Mammary epithelial cell (primary cell): Measurements from ENCODE around the gene AGPAT1.

Experiments
- EZH2 ChIP-seq: IDR thresholded peaks from 2 replicates; pipeline ENCODE4 v1.6.1; 2012; ENCODE audit warnings: low read length, inconsistent platforms, borderline replicate concordance
- TF ChIP-seq, protein P1 (sequence below), 2 donors: IDR thresholded peaks in 1 of 2; conservative IDR thresholded peaks in 1 of 2; 2 replicates each; pipeline ENCODE4 v1.5.1; 2011 to 2012; ENCODE audit warnings: inconsistent platforms in 2 of 2, low read length in 2 of 2, mild to moderate bottlenecking in 2 of 2, control low read depth in 1 of 2, low read depth in 1 of 2; ENCODE audit not compliant: insufficient read depth in 1 of 2; ENCODE audit errors: extremely low read depth in 1 of 2

- TF ChIP-seq, protein P1, sequence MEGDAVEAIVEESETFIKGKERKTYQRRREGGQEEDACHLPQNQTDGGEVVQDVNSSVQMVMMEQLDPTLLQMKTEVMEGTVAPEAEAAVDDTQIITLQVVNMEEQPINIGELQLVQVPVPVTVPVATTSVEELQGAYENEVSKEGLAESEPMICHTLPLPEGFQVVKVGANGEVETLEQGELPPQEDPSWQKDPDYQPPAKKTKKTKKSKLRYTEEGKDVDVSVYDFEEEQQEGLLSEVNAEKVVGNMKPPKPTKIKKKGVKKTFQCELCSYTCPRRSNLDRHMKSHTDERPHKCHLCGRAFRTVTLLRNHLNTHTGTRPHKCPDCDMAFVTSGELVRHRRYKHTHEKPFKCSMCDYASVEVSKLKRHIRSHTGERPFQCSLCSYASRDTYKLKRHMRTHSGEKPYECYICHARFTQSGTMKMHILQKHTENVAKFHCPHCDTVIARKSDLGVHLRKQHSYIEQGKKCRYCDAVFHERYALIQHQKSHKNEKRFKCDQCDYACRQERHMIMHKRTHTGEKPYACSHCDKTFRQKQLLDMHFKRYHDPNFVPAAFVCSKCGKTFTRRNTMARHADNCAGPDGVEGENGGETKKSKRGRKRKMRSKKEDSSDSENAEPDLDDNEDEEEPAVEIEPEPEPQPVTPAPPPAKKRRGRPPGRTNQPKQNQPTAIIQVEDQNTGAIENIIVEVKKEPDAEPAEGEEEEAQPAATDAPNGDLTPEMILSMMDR (conservative IDR thresholded peaks at IDR 0.05 in 1 of 2, IDR thresholded peaks at IDR 0.05 in 1 of 2; ENCODE audit: extremely low read depth in 1 of 2, insufficient read depth in 1 of 2, low read depth in 1 of 2, low read length in 2 of 2): no peak
- TF ChIP-seq EZH2: no peak
Measured at GRCh38 chr6:32215617-32216016, 39.7 kb upstream of the AGPAT1 start.
